OCI-M2 (cell line): Measurements from ENCODE around the gene CDH4.

Experiments
- DNase-seq: peaks from one replicate; lab custom pipeline; 2025; ENCODE audit not compliant: unreplicated experiment; lab: John Stamatoyannopoulos, UW

CDH4 gene

DNA sequence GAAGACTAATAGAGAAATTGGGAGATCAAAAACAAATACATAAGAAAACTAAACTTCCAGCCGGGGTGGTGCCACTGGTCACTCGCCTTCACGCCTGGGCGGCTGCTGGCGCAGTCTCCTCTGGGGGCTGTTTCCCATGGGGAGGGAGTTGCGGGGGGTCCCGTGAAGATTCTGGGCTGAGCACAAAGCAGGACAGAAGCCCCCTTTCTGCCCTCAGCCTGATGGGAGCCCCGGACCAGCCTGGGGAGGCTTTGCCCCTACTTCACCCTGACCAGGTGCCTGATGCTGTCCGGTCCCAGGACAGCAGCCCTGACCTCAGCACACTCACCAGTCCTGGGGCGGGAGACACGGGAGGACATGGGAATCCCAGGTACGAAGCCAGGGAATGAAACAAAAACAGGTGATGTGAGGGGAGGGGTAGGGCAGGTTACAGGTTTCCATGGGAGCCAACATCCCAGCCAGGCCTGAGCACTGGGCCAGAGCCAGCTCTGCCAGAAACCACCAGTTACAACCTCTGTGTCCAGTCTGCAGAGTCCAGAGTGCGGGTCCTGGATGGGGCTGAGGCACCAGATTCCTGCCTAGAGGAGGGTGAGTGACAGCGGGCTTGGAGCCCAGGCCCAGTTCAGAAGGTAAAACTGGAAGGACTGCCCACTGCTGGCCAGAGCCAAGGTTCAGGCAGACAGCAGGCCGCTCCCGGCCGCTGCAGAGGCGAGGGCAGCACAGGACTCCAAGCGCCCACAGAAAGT, 487.2 kb downstream of the CDH4 start:
- no peak for DNase-seq

DNA sequence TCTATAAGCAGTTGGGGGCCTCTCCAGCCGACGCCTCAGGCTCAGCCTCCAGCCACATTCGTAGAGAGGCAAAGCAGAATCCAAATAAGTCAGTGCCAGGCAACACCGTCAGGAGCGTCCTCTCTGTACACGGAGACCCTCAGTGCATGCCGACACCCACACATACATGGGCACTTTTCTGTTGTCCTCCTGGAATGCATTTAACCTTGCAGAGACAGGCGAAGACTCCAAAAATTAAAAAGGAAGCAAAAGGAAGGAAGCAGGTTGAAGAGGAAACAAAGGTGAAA, 487.7 kb downstream of the CDH4 start:
- DNase-seq = no peak

DNA sequence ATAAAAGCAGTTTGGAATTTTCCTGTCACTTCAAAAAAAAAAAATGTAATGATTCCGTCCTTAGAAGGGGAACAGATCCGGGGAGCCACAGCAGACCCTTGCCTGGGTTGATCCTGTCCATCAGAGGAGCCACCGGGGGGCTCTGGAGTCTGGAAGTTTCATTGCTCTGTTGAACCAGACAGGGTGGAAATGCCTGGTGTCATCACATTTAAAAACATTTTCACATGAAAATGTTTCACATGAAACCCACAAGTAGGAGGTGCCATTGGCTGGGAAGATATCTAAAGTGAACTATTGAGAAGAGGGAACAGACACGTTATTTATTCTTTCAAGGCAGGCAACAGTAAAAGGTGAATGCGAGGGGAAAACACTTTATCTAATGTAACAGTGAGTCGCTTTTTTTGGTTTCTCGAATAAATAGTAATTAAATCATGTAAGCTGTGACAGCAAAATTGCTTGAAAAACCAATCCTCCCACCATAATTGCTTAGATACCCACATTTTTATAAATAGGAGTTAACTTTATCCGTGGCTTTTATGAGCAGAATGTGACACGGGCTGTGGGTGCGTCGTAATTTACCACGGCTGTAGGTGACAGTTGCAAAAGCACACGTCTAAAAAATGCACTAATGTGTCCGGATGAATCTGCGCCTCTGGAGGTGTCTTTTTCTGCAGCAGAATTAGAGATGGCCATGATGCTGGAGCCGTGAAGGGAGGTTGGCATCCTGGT, 490.2 kb downstream of the CDH4 start:
- no peak for DNase-seq

- no peak for DNase-seq
Observed at GRCh38 chr20:61743606-61744005, 491.5 kb downstream of the CDH4 start.

DNA sequence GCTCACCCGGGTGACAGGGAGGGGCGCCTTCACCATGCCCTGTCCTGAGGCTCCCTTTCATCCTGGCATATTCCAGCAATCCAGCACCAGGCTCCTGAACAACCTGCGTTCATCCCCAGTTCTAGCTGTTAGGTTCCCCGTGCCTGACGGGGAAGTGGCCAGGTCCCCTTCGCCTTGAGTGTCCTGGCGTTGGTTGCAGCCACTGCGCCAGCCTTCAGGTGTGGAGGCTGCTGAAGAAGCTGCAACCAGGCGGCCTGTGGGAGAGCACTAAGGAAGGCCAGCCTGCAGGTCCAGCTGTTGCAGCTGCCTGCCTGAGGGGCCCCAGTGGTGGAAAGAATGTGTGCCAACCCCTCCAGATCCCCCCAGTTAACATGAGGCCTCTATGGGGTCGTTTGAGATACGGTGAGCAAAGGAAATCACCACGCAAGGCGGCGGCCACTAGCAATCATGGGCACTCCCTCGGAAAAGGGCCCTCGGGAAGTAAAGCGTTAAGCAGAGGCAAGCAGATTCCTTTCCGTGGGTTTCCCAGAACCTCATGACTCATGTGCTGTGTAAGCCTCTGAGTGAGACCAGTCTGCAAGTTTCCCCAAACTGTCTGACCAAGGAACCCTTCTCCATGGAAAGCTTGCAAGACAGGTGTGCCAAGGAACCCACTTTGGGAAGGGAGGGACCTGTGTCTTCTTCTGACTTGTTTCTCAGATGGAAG, 492.8 kb downstream of the CDH4 start:
- no peak for DNase-seq

DNA sequence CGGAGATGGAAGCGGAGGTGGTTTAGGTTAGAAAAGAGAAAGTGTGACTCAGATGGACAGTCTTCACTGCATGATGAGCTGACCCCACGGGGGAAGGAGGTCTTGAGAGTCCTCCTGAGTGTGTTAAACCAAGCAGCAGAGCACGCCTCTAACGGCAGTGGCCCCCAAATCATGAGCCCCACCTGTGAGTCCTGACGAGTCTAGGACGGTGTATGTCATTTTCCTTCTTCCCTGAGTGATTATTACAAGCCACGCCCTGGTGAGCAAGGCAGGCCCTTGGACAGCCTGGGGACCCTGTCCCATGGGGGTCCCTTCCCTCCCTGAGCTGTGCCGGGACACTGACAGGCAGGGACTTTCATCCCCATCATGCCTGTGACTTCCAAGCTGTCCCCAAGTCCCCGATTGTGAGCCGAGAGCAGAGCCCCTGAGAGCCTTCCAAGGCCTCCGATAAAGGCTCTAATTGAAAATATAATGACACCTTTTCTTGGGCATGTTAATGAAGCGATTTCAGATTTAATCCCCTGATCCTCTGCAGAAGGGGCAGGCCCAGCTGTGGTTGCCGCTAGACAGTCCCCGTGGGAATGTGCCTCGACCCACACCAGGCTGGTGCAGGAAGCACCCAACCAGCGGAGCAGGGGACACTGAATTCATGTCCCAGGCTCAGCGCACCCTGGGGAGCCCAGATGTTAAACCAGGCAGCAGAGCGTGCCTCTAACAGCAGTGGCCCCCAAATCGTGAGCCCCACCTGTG, 493.5 kb downstream of the CDH4 start:
- no peak for DNase-seq

- DNase-seq = no peak
Observed at GRCh38 chr20:61746147-61746646, 494.1 kb downstream of the CDH4 start.

DNA sequence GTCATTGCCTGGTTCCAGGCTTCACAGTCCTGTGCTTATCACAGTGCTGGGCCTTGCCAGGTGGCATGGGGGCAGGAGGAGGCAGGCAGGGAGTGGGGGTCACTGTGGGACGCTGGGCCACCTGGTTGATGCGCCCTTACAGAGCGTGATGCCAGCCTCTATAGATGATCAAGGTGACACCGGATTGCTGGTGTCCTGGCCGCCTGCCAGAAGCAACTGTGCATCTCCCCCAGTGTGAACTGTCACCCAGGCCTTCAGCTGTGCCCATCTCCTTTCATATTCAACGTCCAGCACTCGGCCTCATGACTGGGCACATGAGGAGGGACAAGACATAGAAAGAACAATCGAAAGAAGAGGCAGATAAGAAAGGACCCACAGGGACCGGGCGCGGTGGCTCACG, 494.7 kb downstream of the CDH4 start:
- no peak for DNase-seq

DNA sequence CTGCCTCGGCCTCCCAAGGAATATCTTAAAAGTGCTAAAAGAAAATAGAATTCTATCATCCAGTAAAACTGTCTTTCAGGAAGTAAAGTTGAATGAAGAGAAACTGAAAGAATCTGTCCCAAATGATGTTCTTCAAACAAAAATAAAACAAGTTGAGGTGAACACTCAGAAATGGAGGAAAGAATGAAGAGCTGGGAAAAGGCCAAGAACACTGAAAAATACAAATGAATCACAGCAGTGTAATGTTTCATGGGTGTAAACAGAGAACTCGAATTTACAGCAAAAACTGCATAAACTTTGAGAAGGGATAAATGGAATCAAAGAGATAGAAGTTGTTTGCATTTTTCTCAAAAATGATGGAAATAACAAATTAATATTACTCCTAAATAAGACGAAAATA, 496.3 kb downstream of the CDH4 start:
- no peak for DNase-seq

DNA sequence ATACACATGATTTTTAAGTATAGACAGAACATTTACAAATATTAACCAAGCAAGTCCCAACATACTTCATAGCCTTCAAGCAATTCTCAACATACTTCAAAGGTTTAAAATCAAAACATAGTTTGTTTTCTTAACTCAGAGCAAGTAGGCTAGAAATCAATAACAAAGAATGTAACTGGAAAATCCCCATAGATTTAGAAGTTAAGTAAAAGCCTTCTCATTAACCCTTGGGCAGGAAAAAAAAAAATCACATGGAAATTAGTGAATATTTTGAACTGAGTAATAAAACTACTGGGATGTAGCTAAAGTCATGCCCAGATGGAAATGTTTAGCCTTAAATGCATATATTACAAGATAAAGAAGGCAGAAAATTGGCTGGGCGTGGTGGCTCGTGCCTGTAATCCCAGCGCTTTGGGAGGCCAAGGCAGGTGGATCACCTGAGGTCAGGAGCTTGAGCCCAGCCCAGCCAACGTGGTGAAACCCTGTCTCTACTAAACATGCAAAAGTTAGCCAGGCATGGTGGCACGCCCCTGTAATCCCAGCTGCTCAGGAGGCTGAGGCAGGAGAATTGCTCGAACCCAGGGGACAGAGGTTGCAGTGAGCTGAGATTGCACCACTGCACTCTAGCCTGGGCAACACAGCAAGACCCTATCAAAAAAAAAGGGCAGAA, 497.5 kb downstream of the CDH4 start:
- no peak for DNase-seq

- DNase-seq = no peak
Observed at GRCh38 chr20:61750093-61750492, 498.0 kb downstream of the CDH4 start.

DNA sequence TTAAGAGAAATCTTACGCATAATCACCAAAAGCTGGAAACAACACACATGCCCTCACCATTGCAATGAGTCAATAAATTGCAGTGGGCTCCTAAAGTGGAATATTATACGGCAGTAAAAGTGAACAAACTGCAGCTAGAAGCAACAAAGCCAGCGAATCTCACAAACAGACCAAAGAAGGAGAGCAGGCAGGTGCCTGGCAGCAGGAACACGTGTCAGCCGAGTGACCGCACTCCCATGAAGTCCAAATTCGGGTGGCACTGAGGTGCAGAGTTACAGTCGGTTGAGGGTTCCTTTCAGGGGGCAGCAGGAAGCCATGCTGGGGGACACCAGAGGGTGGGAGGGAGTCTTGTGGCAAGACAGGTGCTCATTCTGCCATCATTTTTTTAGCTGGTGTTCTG, 500.5 kb downstream of the CDH4 start:
- DNase-seq = no peak

- no peak for DNase-seq
Observed at GRCh38 chr20:61753316-61753942, 501.4 kb downstream of the CDH4 start.

- no peak for DNase-seq
Observed at GRCh38 chr20:61753987-61754956, 502.2 kb downstream of the CDH4 start.

DNA sequence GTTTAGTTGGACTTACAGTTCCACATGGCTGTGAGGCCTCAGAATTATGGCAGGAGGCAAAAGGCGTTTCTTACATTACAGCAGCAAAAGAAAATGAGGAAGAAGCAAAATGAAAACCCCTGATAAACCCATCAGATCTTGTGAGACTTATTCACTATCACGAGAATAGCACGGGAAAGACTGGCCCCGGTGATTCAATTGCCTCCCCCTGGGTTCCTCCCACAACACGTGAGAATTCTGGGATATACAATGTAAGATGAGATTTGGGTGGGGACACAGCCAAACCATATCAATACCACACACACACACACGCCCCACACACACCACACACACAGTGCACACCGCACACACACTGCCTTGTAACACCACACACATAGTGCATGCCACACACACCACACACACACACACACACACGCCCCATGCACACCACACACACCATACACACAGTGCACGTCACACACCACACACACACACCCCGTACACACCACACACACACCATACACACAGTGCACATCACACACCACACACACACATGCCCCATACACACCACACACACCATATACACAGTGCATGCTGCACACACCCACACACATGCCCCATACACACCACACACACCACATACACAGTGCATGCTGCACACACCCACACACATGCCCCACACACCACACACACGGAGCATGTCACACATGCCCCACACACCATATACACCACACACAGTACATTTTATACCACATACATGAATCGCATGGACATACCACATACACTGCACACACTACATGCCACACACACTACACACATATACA, 503.1 kb downstream of the CDH4 start:
- DNase-seq = no peak

DNA sequence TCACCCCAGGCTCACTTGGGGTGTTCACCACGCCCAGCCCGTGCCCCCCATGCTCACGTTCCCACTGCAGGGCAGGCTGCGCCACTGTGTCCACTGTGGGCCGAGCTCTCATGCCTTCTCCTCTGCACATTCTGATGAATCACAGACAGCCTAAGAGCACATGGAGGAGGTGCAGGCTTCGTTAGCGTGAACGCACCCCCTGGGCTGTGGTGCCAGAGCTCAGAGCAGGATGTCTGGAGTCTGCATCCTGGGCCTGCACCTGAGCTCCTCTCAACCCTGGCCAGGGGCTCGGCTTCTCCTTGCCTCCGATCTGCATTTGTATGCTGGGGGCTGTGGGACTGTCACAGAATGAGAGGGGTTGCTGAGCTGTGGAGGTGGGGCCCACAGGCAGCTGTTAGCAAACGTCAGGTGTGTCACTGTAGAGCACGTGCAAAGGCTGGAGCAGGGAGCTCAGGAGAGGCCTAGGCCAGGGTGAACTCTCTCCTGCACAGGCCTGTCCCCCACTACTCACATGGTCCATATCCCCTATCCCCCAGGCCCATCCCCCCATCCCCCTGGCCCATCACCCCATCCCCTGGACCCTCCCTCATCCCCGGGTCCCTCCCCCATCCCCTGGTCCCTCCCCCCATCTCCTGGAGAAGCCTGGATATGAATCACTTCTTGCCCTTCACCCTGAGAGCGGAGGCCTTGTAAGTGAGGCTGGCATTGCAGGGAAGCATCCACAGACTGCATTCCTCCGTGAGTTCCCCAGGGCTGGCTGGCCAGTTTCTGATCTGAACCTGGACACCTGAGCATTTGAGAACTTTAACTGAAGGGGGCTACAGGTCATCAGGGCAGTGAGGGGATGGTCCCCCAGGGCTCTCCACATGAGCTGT, 504.1 kb downstream of the CDH4 start:
- DNase-seq = no peak

GRCh38 chr20:61756966-61757677, 505.1 kb downstream of the CDH4 start:
- no peak for DNase-seq
